DOHH2 (cell line): Measurements from ENCODE around the gene DKK3.

Experiments
- EZH2phosphoT487 ChIP-seq: fragments of 200-600 bp; sonication (generic); IDR thresholded peaks from 2 replicates; pipeline ENCODE4 v1.6.1; 2017; ENCODE audit warnings: borderline replicate concordance, mild to moderate bottlenecking, antibody characterized with exemption, low read length, moderate library complexity, mixed read lengths
- TF ChIP-seq, protein P1 (sequence below): fragments of 200-600 bp; sonication (generic); IDR thresholded peaks from one replicate; pipeline ENCODE4 v1.5.1; 2014; ENCODE audit warnings: antibody characterized with exemption, mild to moderate bottlenecking, low read depth, low read length; ENCODE audit not compliant: poor library complexity, severe bottlenecking

DNA sequence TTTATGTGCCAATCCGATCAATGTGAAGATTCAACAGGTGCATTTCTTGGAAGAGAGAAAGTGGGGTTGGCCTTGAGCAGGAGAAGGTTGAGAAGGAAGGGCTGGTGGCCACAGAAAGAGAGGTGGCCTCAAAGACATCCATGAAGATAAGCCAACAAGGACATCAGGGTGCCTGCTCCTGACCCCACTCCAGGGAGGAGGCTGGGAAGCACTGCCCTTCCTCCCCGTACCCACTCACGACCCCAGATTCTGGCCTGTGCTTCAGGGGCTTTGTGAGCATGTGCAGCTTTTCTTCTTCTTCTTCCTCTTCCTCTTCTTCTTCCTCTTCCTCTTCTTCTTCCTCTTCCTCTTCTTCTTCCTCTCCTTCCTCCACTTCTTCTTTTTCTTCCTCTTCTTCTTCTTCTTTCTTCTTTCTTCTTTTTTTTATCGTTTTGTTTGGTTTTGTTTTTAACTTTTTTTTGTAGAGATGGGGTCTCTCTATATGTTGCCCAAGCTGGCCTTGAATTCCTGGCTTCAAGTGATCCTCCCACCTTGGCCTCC is 30.3 kb downstream of the DKK3 start:
- TF ChIP-seq, protein P1, sequence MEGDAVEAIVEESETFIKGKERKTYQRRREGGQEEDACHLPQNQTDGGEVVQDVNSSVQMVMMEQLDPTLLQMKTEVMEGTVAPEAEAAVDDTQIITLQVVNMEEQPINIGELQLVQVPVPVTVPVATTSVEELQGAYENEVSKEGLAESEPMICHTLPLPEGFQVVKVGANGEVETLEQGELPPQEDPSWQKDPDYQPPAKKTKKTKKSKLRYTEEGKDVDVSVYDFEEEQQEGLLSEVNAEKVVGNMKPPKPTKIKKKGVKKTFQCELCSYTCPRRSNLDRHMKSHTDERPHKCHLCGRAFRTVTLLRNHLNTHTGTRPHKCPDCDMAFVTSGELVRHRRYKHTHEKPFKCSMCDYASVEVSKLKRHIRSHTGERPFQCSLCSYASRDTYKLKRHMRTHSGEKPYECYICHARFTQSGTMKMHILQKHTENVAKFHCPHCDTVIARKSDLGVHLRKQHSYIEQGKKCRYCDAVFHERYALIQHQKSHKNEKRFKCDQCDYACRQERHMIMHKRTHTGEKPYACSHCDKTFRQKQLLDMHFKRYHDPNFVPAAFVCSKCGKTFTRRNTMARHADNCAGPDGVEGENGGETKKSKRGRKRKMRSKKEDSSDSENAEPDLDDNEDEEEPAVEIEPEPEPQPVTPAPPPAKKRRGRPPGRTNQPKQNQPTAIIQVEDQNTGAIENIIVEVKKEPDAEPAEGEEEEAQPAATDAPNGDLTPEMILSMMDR, result no peak
- TF ChIP-seq EZH2phosphoT487, result no peak
